NCI-H1417 (cell line): ENCODE results near the gene IMPG1.

Source experiments
- DNase-seq, 3 experiments: peaks; one replicate each; lab custom pipeline; 2025; lab: John Stamatoyannopoulos, UW

IMPG1 gene

GRCh38 chr6:75893058-75893775 lies 179.2 kb downstream of the IMPG1 start:
- peak; percentile 4 to 74 (median 20) for DNase-seq

DNA sequence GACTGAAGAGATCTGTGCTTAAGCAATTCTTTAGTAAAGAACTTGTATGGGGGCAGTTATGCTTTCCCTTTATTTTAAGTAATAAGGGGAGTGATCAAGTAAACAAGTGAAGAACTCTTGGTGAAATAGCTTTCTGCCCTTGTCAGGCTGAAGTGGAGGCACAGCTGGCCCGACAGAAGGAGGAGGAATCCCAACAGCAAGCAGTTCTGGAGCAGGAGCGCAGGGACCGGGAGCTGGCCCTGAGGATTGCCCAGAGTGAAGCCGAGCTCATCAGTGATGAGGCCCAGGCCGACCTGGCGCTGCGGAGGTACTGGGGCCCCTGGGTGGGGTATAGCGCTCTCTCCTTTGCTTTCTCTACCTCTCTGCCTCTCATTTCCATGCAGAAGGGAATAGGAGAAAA lies 180.1 kb downstream of the IMPG1 start:
- DNase-seq = no peak

DNA sequence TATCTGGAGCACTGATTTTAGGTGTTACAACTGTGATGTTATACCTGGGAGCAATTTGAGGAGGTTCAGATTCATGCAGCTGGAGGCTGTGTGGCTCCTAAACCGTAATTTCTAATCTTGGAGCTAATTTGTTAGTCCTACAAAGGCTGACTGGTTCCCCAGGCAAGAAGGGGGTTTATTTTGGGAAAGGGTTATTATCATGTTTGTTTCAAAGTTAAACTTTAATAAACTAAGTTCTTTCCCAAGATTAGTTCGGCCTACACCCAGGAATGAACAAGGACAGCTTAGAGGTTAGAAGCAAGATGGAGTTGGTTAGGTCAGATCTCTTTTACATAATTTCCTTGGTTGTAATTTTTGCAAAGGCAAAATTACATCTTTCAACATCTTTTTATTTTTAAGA lies 187.6 kb downstream of the IMPG1 start:
- no peak for DNase-seq

DNA sequence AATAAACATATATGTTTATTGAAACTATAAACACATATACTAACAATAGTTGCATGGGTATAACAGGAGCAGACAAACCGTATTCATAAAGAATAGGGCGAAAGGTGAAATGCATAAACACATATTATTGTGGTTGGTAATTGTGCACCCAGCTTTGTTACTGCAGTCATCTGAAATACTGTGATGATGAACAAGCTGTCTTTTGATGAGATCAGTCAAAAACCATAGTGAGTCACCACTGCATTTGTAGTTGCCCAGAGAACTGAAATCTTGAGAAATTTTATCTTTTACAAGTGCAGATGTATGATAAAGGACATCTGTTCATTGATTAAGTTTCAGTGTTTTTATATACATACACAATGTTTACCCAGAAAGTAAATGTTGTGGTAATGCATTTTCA lies 189.7 kb downstream of the IMPG1 start:
- DNase-seq = no peak

DNA sequence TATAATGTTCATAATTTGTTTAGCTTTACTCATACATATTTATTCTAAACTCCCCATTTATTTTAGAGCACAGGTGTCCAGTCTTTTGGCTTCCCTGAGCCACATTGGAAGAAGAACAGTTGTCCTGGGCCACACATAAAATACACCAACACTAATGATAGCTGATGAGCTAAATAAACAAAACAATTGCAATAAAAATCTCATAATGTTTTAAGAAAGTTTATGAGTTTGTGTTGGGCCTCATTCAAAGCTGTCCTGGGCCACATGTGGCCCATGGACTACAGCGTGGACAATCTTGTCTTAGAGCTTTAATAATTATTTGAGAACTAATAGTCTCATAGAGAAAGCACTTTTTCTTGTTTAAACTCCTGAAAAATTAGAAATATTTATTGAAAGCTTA lies 192.2 kb downstream of the IMPG1 start:
- no peak for DNase-seq

DNA sequence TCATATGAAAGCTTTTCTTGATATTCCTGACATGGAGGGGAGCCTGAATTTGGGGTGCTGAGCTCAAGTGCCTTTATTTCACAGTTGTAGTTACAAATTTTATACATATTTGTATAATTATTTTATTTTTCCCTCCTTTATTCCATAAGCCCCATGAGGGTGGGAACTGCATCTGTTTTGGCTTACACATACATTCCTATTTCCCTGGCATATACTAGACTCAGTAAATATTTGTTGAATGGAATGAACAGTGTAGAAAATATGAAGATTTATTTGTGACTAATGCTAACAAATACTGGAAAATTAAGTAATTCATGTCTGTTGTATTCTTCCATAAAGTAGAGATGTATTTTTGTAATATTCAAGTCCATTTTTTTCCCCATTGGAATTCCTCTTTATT lies 196.3 kb downstream of the IMPG1 start:
- DNase-seq = no peak

GRCh38 chr6:75874224-75874623 lies 198.2 kb downstream of the IMPG1 start:
- peak in 1 of 3 experiments; percentile 19 for DNase-seq
